ENCODE measurements around the gene CAPN6.

Gene CAPN6

DNA sequence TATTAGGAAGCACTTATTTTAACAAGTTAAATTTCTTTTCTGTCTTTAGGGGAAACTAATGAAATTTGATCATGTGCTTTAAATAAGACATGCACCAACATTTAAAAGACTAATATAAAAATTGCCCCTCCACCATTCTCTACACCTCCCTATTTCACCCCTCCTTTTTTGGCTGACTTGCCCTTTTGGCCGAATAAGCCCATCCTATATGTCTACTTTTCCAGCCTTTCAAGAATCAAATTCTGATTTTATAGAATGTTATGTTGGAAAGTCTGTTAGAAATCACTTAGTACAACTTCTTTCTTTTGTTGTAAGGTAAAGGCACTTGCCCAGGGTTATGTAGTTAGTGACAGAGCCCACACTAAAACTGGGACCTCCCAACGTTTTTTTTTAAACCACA lies 1.8 kb downstream of the CAPN6 start:
- H2AFZ ChIP-seq (ENCODE audit: low read length, unreplicated experiment): no peak overlapping the region
- H3K4me1 ChIP-seq (ENCODE audit: control insufficient read depth, insufficient read depth, low read length, unreplicated experiment): no peaks in the 10 kb centered on the region
- H3K4me3 ChIP-seq (ENCODE audit: low read depth, low read length): no peak overlapping the region
- no peak overlapping the region for H3K27ac ChIP-seq (ENCODE audit: low read depth, low read length)
- no peaks in the 10 kb centered on the region for H3K36me3 ChIP-seq (ENCODE audit: insufficient read depth, low read length)
- no peaks in the 10 kb centered on the region for H3K27me3 ChIP-seq (ENCODE audit: insufficient read depth, low read length)
- no peaks in the 10 kb centered on the region for H3K79me2 ChIP-seq (ENCODE audit: control insufficient read depth, insufficient read depth, low read length, unreplicated experiment)

DNA sequence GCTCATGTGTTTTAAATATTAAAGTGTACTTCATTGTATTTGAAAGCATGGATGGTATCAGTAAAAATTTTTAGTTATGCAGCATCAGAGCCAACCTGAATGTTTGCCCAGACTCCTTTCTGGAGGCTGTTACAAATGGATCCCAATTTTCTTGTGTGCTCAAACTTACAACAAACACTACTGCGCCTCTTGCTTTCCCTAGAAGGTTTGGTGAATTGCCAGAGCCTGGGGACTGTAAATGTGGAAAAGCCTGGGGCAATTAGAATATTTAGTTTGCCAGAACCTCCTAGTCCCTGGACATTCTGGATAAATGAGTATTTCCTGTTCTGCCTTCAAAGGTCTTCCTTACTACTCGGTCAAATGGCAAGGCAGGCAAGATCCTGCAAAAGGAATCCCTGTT lies 4.8 kb downstream of the CAPN6 start:
- Histone ChIP-seq H3K27ac (ENCODE audit: low read depth, low read length) (no peak overlapping the region), H3K4me1 (ENCODE audit: control insufficient read depth, insufficient read depth, low read length, unreplicated experiment) (no peaks in the 10 kb centered on the region), H3K36me3 (ENCODE audit: insufficient read depth, low read length) (no peaks in the 10 kb centered on the region), H3K4me3 (ENCODE audit: low read depth, low read length) (no peak overlapping the region), H3K79me2 (ENCODE audit: control insufficient read depth, insufficient read depth, low read length, unreplicated experiment) (no peaks in the 10 kb centered on the region), H3K27me3 (ENCODE audit: insufficient read depth, low read length) (no peaks in the 10 kb centered on the region), H2AFZ (ENCODE audit: low read length, unreplicated experiment) (no peak overlapping the region)

DNA sequence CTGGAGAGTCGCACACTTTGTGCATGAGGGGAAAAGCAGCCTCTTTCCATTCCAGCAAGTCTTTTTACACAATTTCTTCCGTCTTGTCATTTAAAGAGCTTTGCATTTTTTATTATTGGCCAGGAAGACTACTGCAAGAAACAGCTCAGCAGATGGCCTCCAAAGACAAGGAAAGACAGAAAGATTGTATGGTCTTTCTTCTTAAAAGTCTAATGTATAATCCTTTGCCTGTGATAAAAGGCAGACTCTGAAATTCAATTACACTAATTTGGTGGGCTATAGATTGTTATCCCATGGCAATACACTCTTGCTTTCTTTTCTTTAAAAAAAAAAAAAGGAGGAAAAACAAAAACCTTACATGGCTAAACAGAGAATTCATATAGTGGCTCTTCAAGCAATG lies 5.9 kb downstream of the CAPN6 start:
- Histone ChIP-seq H3K4me1 (ENCODE audit: control insufficient read depth, insufficient read depth, low read length, unreplicated experiment) (no peaks in the 10 kb centered on the region), H3K27ac (ENCODE audit: low read depth, low read length) (no peak overlapping the region), H3K79me2 (ENCODE audit: control insufficient read depth, insufficient read depth, low read length, unreplicated experiment) (no peaks in the 10 kb centered on the region), H3K27me3 (ENCODE audit: insufficient read depth, low read length) (no peaks in the 10 kb centered on the region), H2AFZ (ENCODE audit: low read length, unreplicated experiment) (no peak overlapping the region), H3K4me3 (ENCODE audit: low read depth, low read length) (no peak overlapping the region), H3K36me3 (ENCODE audit: insufficient read depth, low read length) (no peaks in the 10 kb centered on the region)

DNA sequence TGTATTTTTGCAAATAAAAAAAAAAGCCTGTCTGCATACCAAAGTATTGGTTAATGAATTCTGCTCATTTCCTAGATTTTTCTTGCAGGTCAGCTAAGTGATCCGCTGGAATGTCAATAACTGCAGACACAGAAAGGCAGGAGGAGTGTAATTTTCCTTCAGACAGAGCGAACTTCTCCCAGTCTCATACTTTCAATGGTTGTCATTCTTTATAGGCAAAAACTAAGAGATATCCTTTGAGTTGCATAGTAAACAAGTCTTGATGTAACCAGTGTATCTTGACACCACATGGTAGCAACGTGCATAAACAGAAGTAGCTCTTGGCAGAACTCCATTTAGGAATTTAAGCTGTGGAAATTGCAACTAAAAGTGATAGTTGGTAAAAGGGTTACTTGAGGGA lies 8.2 kb downstream of the CAPN6 start:
- H3K36me3 ChIP-seq (ENCODE audit: insufficient read depth, low read length): no peaks in the 10 kb centered on the region
- no peak overlapping the region for H3K4me3 ChIP-seq (ENCODE audit: low read depth, low read length)
- H3K27me3 ChIP-seq (ENCODE audit: insufficient read depth, low read length): no peaks in the 10 kb centered on the region
- H3K4me1 ChIP-seq (ENCODE audit: control insufficient read depth, insufficient read depth, low read length, unreplicated experiment): no peaks in the 10 kb centered on the region
- no peak overlapping the region for H2AFZ ChIP-seq (ENCODE audit: low read length, unreplicated experiment)
- H3K79me2 ChIP-seq (ENCODE audit: control insufficient read depth, insufficient read depth, low read length, unreplicated experiment): no peaks in the 10 kb centered on the region
- H3K27ac ChIP-seq (ENCODE audit: low read depth, low read length): no peak overlapping the region

DNA sequence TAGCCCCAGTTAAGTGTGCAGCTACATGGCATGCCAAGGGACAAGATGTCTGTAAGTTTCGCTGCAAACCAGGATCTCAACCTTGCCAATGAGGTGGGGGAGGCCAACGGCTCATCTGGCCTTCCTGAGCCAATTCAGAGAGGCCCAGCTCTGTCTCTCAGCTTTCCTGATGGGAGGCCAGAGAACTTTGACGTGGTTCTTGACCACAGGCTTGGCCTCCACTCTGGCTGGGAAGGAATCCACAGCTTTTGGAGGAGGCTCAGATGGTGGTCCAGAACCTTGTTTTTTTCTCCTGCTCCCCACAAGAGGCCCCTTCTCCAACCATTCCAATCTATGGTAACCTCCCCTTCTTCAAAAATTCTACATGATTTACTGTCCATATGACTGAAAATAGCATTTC lies 9.8 kb downstream of the CAPN6 start:
- H2AFZ ChIP-seq (ENCODE audit: low read length, unreplicated experiment): no peak overlapping the region
- no peaks in the 10 kb centered on the region for H3K4me1 ChIP-seq (ENCODE audit: control insufficient read depth, insufficient read depth, low read length, unreplicated experiment)
- H3K4me3 ChIP-seq (ENCODE audit: low read depth, low read length): no peak overlapping the region
- no peaks in the 10 kb centered on the region for H3K27me3 ChIP-seq (ENCODE audit: insufficient read depth, low read length)
- H3K27ac ChIP-seq (ENCODE audit: low read depth, low read length): no peak overlapping the region
- H3K79me2 ChIP-seq (ENCODE audit: control insufficient read depth, insufficient read depth, low read length, unreplicated experiment): no peaks in the 10 kb centered on the region
- H3K36me3 ChIP-seq (ENCODE audit: insufficient read depth, low read length): no peaks in the 10 kb centered on the region

DNA sequence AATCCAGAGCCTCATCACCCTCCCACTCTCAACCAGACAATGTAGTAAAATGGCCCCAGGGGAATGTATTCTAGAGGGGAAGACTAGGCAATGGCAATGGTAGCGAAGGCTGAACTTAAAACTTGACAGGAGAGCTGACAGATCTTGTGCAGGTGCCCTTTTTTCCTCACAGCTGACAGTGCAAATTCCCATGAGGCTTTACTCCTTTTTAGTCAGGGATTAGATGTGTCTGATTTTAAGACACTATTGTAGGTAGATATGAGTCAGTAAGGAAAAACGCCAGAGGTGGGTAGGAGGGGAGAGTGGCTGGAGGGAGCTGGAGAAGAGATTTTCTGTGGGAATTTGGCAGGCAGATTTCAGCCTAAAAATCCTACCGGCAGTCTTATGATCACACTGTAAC lies 10.7 kb downstream of the CAPN6 start:
- Histone ChIP-seq H3K79me2 (ENCODE audit: control insufficient read depth, insufficient read depth, low read length, unreplicated experiment) (no peaks in the 10 kb centered on the region), H3K27me3 (ENCODE audit: insufficient read depth, low read length) (no peaks in the 10 kb centered on the region), H3K4me3 (ENCODE audit: low read depth, low read length) (no peak overlapping the region), H2AFZ (ENCODE audit: low read length, unreplicated experiment) (no peak overlapping the region), H3K27ac (ENCODE audit: low read depth, low read length) (no peak overlapping the region), H3K36me3 (ENCODE audit: insufficient read depth, low read length) (no peaks in the 10 kb centered on the region), H3K4me1 (ENCODE audit: control insufficient read depth, insufficient read depth, low read length, unreplicated experiment) (no peaks in the 10 kb centered on the region)

DNA sequence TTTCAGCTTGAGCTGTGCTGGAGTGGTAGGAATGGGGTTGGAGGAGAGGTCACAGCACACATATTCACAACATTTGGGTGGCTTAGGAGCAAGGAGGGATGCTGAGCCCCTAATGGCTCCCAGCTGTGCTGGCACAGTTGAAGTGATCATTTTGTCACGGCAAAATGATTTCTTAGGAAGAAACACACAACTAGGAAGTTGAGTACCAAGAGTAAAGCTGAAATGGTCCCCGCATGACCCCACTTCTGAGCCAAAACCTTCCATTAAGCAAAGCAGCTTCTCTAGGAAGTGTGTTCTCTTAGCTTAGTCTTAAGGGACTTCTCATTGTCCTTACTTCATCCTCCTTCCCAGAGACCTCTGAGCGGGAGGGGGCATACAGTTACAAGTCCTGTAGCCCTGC lies 12.6 kb downstream of the CAPN6 start:
- Histone ChIP-seq H3K79me2 (ENCODE audit: control insufficient read depth, insufficient read depth, low read length, unreplicated experiment) (no peaks in the 10 kb centered on the region), H3K4me1 (ENCODE audit: control insufficient read depth, insufficient read depth, low read length, unreplicated experiment) (no peaks in the 10 kb centered on the region), H3K27me3 (ENCODE audit: insufficient read depth, low read length) (no peaks in the 10 kb centered on the region), H3K4me3 (ENCODE audit: low read depth, low read length) (no peak overlapping the region), H3K27ac (ENCODE audit: low read depth, low read length) (no peak overlapping the region), H3K36me3 (ENCODE audit: insufficient read depth, low read length) (no peaks in the 10 kb centered on the region), H2AFZ (ENCODE audit: low read length, unreplicated experiment) (no peak overlapping the region)

DNA sequence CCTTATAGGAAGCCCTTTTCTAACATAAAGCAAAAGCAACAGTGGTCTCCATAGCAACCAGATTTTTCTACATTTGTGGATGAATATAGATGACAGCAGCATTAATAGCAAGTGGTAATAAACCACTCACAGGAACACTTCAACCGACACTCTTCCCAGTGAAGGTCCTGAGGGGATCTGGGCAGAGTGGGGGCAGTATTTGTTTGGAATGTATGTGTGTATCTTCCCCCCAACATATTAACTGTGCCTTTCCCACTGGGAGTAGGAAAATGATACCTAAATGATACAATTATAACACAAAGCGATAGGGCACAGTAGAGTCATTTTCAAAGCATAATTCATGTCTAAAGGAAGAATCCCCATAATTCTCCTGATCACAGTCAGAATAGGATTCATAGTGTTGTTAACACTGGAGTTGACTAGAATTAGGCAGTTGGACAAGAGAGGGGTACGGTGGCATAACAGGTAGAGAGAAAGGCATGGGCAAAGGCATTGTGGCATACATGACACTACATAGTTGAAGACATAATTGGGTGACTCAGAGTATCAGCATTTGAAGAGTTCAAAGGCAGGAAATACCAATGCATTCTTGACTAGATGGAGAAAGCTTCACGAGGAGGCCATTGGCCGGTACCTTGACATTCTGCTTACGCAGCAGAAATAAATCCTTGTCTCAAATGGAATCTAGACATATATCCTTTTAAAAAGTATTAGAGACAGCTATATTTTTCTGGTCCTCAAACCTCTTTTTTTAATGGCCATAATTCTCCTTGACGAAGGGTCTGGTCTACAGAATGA lies 15.2 kb downstream of the CAPN6 start:
- H2AFZ ChIP-seq (ENCODE audit: low read length, unreplicated experiment): no peak overlapping the region
- no peaks in the 10 kb centered on the region for H3K27me3 ChIP-seq (ENCODE audit: insufficient read depth, low read length)
- H3K27ac ChIP-seq (ENCODE audit: low read depth, low read length): no peak overlapping the region
- no peak overlapping the region for H3K4me3 ChIP-seq (ENCODE audit: low read depth, low read length)
- no peaks in the 10 kb centered on the region for H3K36me3 ChIP-seq (ENCODE audit: insufficient read depth, low read length)
- no peaks in the 10 kb centered on the region for H3K4me1 ChIP-seq (ENCODE audit: control insufficient read depth, insufficient read depth, low read length, unreplicated experiment)
- H3K79me2 ChIP-seq (ENCODE audit: control insufficient read depth, insufficient read depth, low read length, unreplicated experiment): no peaks in the 10 kb centered on the region

DNA sequence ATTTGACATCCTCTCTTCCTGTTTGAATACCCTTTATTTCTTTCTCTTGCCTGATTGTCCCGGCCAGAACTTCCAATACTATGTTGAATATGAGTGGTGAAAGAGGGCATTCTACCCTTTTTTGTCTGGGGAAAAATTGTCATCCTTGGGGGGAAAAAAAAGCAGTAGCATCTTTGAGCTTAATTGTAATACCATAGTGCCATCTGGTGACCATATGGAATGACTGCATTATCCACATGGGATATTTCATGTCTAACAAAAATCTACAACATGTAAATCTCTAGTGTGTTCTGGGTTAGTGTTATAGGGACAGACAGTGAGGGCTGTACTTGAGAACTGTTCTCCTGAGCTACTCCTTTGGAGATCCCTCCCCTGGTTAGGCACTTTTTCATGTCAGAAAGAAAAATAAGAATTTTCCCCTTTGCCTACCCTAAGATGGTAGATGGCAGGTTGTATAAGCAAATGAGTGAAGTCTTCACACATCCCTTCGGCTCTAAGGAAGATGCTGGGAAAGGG lies 26.0 kb downstream of the CAPN6 start:
- H3K36me3 ChIP-seq (ENCODE audit: insufficient read depth, low read length): no peaks in the 10 kb centered on the region
- H3K27me3 ChIP-seq (ENCODE audit: insufficient read depth, low read length): no peaks in the 10 kb centered on the region
- no peak overlapping the region for H2AFZ ChIP-seq (ENCODE audit: low read length, unreplicated experiment)
- no peak overlapping the region for H3K4me3 ChIP-seq (ENCODE audit: low read depth, low read length)
- H3K27ac ChIP-seq (ENCODE audit: low read depth, low read length): no peak overlapping the region
- no peaks in the 10 kb centered on the region for H3K79me2 ChIP-seq (ENCODE audit: control insufficient read depth, insufficient read depth, low read length, unreplicated experiment)
- H3K4me1 ChIP-seq (ENCODE audit: control insufficient read depth, insufficient read depth, low read length, unreplicated experiment): no peaks in the 10 kb centered on the region

DNA sequence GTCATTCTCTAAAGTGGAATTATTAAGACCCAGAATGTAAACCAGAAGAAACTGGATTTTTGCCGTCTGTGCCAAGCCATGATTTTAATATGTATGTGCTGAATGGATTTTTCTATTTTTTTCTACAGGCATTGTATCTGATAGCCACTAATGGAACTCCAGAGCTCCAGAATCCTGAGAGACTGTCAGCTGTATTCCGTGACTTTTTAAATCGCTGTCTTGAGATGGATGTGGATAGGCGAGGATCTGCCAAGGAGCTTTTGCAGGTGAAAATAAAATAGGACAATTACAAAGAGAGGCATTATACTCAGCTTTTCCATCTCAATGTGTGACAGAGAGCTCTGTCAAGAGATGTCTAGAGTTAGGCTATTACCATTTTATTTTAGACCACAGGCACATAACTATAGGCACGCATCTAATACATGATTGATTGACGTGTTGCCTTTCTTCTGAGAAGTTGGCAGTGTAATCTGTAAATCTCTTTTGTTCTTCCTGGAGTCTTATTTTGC lies 53.9 kb downstream of the CAPN6 start:
- no peaks in the 10 kb centered on the region for H3K4me1 ChIP-seq (ENCODE audit: control insufficient read depth, insufficient read depth, low read length, unreplicated experiment)
- no peak overlapping the region for H2AFZ ChIP-seq (ENCODE audit: low read length, unreplicated experiment)
- no peak overlapping the region for H3K27ac ChIP-seq (ENCODE audit: low read depth, low read length)
- no peaks in the 10 kb centered on the region for H3K36me3 ChIP-seq (ENCODE audit: insufficient read depth, low read length)
- no peak overlapping the region for H3K4me3 ChIP-seq (ENCODE audit: low read depth, low read length)
- no peaks in the 10 kb centered on the region for H3K27me3 ChIP-seq (ENCODE audit: insufficient read depth, low read length)
- H3K79me2 ChIP-seq (ENCODE audit: control insufficient read depth, insufficient read depth, low read length, unreplicated experiment): no peaks in the 10 kb centered on the region

DNA sequence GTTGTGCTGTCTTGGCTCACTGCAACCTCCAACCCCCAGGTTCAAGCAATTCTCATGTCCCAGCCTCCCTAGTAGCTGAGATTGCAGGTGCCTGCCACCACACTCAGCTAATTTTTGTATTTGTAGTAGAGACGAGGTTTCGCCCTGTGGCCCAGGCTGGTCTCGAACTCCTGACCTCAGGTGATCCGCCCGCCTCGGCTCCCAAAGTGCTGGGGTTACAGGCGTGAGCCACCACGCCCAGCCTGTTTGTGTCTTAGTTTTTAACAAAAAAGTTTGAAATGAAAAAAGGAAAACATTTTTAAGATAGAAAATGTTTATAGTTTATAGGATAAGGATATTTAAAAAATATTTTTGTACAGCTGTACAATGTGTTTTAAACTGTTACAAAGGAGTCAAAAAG lies 62.4 kb downstream of the CAPN6 start:
- Histone ChIP-seq H3K27me3 (ENCODE audit: insufficient read depth, low read length) (no peaks in the 10 kb centered on the region), H3K36me3 (ENCODE audit: insufficient read depth, low read length) (no peaks in the 10 kb centered on the region), H2AFZ (ENCODE audit: low read length, unreplicated experiment) (no peak overlapping the region), H3K4me3 (ENCODE audit: low read depth, low read length) (no peak overlapping the region), H3K4me1 (ENCODE audit: control insufficient read depth, insufficient read depth, low read length, unreplicated experiment) (no peaks in the 10 kb centered on the region), H3K27ac (ENCODE audit: low read depth, low read length) (no peak overlapping the region), H3K79me2 (ENCODE audit: control insufficient read depth, insufficient read depth, low read length, unreplicated experiment) (no peaks in the 10 kb centered on the region)
